Cardiac septum (tissue), 1 donor: Measurements from ENCODE around the gene SCN8A. TPM values are rescaled to one million over a fixed set of nuclear protein-coding genes. Genes with fewer than 3 reads are reported as not detected.
"Not testable (repeated sequence)": the region's sequence is repeated elsewhere in the genome, so short reads cannot be mapped to it uniquely, and the experiment has no call there.

Experiments
- DNase-seq: peaks from one replicate; pipeline ENCODE4 v3.0.0-alpha.2; 2020; ENCODE audit warnings: low spot score
- intact Hi-C: fragments of 100-400 bp; cut with DNase I; formaldehyde crosslinking; loops from one replicate; pipeline ENCODE4 v1.14.0; 2022
- total RNA-seq: library from RNA; stranded (reverse); fragmentation: NEBNext Ultra II Directional; extraction: Animal tissue kit (Norgen Biotek cat#: 25700); gene quantifications from one replicate; pipeline ENCODE4 v1.2.1, GENCODE V29; 2021
- donor health status: DM: no; HTN: no; CAD: no.

SCN8A gene
- total RNA-seq, 1 donor from 2014 or later, result 0.19 TPM

DNA sequence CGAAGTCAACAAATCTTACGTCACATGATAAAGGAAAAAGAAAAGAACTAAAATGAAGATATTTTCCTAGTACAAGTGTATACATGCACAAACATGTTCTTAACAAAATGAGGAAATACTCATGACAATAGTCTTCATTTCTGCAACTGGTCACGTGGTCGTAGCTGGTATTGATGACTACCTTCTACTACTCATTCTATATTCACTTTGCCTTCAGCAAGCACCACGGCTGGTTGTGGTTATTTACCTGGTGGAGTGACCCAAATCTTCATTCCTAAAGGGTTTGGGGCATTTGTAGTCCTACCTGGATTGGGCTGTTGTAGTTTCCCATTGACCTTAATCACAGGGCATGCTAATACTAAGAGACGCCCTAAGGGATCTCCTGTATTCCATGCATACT lies 206.3 kb downstream of the SCN8A start:
- intact Hi-C loops, result no loop called here
- DNase-seq, result no peak

DNA sequence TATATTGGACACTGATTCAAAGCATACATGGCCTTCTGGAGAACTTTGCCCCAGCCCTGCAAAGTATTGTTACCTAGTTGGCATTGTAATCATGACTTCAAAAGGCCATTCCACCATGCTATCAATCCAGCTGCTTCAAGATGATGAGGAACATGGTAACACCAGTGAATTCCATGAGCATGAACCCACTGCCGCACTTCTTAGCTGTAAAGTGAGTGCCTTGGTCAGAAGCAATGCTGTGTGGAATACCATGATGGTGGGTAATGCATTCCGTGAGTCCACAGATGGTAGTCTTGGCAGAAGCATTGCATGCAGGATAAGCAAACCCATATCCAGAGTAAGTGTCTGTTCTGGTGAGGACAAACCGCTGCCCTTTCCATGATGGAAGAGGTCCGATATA lies 207.0 kb downstream of the SCN8A start:
- intact Hi-C loops, DNase-seq: not testable (repeated sequence)

DNA sequence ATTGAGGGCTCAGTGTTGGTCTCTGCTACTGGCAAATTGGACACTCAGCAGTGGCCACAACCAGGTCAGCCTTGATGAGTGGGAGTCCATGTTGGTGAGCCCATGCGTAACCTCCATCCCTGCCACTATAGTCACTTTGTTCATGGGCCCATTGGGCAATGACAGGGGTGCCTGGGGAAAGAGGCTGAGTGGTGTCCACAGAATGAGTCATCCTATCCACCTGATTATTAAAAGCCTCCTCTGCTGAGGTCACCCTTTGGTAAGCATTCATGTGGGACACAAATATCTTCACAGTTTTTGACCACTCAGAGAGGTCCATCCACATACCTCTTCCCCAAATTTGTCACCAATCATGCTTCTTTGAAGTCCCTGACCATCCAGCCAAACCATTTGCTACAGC lies 207.5 kb downstream of the SCN8A start:
- intact Hi-C loops, result no loop called here
- no peak for DNase-seq

DNA sequence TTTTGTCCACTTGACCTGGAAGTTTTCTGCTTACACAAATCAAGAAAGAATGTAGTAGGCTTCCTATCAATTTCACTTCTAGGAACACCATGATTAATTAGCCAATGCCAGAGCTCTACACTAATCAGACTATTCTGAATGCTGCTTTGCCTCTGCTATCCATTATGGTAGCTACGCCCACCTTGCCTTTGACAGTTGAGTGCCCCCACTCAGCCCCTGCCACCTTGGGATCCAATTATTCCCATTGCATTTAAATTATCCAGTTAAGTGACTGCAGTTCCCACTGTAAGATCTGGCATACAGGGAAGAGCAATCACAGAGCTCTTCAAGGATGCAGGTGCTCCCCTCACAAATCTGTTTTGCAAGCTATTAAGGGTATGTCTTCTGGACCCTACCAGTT lies 210.0 kb downstream of the SCN8A start:
- DNase-seq, result no peak
- intact Hi-C loops, result no loop called here

DNA sequence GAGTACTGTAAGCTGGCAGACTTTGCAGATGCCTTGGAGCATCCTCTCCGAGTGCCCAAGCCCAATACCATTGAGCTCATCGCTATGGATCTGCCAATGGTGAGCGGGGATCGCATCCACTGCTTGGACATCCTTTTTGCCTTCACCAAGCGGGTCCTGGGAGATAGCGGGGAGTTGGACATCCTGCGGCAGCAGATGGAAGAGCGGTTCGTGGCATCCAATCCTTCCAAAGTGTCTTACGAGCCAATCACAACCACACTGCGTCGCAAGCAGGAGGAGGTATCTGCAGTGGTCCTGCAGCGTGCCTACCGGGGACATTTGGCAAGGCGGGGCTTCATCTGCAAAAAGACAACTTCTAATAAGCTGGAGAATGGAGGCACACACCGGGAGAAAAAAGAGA lies 215.9 kb downstream of the SCN8A start:
- intact Hi-C loops, result no loop called here

DNA sequence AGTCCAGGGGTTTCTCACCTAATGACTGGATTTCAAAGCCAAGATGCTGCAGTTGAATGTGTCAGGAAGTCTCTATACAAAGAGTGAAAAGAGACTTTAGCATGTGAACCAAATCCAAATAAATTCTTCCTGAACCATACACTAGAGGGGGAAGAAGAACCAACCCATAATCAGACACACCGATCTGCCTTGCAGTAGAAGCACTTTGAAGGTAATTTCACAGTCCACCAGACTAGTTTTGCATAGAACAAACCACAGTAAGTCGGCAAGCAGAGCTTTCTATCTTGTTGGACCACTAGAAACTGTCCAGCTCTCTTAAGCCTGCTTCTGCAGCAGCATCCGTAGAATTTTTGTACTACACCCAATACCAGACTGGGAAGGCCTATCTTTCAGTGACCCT lies 218.2 kb downstream of the SCN8A start:
- intact Hi-C loops, result no loop called here
- DNase-seq, result no peak

More for the DNA sequence above, 215.9 kb downstream of the SCN8A start:
- no peak for DNase-seq

DNA sequence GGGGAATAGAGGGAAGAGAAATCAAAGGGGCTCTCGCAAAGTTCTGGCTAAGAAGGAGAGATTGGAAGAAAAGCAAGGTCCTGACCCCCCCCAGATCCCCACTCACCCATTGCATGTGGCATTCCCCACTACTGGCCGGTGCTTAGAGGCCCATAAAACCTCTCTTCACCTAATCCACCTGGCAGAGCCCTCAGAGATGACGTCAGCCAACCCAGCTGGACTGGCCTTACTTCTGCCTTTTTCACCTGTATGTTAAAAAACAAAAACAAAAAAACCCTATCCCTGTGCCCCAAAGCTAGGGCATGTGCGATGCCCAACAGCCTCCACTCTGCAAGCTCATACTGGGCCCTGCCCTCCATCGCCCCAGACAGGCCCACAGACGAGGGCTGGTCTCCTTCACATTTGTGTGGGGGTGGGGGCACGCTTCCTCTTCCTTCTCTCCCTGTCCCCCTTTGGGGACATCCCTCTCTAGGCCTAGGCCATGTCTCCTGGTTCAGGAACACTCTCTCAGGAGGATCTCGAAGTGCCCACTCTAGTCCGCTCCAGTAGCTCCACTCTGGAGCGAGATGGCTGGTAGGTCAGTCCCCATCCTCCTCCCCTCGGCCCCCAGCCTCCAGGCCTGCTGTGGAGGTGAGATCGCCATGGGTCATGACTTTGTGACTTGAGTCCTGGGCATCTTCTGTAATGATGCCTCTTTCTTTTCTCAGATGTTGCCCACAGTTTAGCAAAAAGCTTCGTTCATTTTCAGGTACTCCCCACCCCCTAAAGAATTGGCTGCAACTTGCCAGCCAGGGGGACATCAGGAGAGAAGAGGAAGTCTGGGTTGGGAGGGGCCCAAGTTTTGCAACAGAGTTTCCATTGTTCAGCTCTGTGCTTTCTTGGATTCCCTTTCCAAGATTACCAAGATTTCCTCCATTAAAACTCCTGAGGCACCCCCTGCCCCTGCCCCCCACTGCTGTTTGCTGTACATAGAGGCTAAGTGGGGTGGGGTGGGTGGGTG lies 220.5 kb downstream of the SCN8A start:
- intact Hi-C loops, result no loop called here
- DNase-seq, result no peak

DNA sequence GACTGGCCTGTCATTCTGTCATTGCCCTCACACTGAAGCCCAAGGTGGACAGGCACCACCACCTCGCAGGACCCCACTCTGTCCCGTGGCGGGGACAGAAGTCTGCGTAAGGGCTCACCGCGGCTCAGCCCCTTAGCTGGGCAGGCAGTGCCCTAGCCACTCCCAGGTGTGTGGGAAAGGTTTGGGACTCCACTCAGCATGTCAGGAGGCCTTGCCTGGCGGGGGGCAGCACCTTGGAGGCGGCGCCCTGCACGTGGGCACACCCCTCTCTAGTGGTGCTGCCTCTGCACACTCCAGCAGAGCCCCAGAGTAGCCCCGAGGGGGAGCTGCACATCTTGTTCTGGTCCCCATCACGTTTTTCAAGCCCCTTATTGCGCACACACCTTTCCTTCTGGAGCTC lies 221.8 kb downstream of the SCN8A start:
- DNase-seq, result no peak
- intact Hi-C loops, result no loop called here

DNA sequence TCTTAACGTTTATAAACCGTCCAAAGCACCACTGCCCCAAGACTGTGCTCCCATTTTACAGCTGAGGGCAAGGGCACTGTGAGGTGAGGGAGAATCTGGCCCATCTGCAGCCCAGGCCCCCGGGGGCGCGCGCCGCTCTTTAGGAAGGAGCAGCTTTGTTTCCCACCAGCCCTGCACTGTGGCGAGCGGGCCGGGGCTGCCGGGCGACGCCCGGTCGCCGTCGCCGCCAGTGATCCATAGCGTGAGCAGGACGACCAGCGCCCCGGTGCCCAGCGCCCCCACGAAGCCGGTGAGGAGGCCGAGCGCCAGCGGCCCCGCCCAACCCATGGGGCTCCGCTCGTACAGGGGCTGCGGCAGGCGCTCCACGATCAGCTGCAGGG lies 222.9 kb downstream of the SCN8A start:
- intact Hi-C loops, result no loop called here
- DNase-seq, result no peak

DNA sequence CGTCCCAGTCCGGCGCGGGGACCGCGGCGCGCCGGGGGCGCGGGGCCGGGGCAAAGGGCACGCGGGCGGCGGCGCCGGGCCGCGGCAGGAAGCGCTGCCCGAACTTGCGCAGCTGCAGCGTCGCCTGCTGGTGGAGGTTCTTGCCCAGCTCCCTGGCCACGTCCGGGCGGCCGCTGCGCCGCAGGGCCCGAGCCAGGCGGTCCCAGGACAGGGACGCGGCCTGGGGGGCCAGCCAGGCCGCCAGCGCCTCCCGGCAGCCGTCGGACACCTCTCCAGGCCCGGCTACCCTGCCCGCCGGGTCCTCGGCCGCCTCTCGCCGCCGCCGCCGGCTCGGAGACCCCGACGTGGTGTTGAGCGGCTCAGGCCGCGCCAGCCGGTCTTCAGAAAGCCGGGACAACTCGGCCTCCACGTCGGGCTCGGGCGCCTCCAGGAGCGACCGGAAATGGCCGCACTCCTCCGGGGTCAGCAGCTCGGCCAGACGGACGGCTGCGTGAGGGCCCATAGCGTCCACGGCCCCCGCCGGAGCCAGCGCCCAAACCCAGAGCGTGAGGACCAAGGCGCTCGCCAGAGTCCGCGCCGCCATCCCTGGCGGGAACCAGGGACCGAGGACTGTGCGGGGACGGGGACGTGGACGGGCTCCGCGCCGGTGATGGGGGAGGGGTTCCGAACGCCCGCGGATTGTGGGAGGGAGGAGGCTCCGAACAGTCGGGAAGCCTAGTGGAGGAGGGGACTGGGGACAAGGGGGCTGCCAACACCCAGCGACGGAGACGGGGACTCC lies 223.5 kb downstream of the SCN8A start:
- DNase-seq, result peak; percentile 89
- intact Hi-C loops, result no loop called here

DNA sequence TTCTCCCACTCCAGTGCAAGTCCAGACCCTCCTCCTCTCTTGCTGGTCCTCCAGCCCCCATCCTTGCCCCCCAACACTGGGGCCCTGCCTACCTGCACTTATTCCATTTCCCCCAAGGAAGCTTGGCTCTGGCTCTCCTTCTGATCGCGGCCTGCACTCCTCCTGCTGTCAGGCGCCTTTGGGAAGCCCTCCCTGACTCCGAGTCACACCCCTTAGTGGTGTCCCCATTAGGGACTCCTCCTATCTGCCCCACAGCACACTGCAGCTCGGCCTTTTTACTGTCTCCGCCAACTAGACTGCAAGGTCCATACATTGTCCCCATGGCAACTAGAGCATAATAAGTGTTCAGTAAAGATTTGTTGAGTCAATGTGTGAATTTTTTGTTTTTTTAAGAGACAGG lies 224.5 kb downstream of the SCN8A start:
- intact Hi-C loops, result no loop called here
- no peak for DNase-seq

DNA sequence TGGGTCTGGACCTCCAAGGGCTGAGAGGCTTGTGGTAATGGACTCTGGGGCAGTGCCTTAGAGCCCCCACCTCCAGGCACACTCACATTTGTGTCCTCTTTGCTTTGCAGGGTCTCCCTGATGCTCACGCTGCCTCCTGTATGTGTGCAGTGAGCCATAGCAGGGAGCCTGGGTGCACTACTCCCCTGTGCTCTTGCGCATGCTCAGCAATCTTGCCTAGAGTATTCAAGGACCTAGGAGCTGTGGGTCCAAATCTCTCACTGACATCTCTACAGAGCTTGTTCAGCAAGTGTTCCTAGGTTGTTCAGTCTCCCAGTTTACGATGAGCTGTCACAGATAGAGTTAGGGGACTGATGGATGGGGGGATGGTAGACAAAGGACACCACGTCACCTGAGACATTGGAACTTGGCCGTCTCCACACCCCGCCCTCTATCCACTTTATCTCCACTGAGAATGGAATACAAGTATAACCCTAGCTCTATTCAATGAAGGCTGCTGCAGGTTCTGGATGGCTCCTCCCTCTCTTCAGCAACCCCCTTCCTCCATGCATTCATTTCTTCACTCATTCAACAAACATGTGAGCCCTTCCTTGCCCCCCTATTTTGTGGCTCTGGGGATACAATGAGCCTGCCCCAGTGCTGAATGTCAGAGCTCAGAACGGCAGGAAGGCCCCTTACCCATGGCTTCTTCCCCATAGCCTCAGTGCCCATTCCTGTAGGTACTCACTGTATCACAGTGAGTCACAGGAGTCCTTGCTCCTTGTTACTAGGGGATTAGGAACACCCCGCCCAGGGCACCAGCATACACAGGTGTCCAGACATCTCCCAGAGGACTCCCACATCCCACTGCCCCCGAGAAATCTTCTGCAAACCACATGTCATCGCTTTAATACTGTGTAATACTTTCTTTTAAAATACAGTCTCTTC lies 226.3 kb downstream of the SCN8A start:
- DNase-seq, result no peak
- intact Hi-C loops, result no loop called here

DNA sequence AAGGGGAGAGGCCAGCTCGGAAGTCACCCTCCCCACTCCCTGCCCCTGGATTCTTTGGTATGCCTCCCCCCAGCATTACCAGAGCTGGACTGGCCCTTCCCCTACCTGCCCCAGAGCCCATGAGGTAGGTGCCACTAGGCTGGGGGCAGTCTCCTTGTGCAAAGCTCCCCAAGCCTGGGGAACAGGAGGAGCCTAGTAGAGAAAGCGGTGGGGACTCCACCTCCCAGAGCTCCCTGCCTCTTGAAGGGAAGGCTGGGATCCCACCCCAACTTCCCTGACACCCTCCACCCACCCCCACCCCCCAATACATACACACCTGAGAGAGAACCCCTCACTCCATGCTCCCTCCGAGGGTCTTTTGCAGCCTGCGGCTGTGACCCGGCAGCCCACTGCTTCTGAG lies 227.1 kb downstream of the SCN8A start:
- DNase-seq, result no peak
- intact Hi-C loops, result no loop called here

DNA sequence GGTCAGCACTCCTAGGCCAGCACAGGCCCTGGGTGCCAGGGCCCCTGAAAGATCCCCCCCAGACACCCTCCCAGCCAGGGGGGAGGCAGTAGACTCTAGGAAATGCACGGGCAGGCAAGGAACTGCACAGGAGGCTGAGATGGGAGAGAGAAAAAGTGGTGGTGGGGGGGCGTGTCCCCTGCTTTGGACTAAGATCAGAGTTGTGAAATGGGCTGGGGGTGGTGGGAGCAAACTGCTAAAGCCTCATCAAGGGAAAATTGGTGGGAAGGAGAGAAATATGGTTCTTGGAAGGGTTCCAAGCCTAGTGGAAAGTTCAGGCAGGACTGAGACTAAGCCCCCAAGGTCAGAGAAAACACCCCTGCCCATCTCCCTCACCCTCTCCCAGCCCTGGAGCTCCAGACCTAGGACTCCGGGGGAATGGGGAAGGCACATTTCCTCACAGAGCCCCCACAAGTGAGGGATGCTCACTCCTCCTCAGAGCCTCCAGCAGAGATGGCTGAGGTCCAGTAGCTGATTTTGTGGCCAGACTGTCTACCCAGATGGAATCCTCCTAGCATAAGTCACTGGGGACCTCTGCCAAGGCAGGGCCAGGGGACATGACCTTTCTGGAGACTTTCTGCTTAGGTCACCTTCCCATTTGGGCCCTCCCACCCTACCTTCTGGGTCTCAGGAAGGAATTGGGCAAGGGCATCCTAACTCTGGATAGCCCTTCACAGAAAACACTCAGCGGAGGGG lies 227.7 kb downstream of the SCN8A start:
- DNase-seq, result no peak
- intact Hi-C loops, result no loop called here

DNA sequence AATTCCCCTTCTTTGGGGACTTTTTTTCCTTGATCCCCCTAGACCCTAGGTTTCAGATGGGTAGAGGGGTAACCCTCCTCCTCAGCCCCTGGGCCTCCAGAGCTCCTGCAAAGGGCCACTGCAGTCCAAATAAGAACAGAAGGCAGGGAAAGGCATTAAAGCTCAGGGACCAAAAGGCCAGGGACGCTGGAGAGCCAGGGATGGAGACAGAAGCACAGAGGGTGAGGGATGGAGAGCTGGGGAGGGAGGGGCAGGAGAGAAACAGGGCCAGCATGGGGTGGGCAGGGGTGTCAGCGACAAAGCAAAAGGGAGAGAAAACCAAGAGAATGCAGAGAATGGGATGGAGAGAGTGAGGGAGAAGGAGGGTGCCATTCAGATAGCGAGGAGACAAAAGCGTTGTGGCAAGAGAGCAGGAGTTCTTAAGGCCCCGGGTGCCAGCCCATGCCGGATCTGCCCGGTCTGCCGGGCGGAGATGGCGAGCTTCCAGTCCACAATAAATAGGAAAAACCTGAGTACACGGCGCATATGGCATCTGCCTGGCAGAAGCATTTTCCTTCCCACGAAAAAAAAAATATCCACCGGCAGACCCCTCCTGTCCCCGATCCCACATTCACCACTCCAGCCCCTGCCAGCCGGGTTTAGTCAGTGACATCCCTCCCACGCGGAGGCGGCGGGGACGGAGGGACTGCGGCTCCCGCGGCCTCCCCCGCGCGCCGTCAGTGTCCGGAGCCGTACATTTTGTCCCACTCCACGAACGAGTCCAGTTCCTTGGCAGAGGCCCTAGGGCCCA lies 228.9 kb downstream of the SCN8A start:
- DNase-seq, result no peak
- intact Hi-C loops, result loop anchor here (5.0 to 10.0 kb wide), 2 partner anchors 55 to 398 kb away; partner anchors contain the start of gene SLC4A8

DNA sequence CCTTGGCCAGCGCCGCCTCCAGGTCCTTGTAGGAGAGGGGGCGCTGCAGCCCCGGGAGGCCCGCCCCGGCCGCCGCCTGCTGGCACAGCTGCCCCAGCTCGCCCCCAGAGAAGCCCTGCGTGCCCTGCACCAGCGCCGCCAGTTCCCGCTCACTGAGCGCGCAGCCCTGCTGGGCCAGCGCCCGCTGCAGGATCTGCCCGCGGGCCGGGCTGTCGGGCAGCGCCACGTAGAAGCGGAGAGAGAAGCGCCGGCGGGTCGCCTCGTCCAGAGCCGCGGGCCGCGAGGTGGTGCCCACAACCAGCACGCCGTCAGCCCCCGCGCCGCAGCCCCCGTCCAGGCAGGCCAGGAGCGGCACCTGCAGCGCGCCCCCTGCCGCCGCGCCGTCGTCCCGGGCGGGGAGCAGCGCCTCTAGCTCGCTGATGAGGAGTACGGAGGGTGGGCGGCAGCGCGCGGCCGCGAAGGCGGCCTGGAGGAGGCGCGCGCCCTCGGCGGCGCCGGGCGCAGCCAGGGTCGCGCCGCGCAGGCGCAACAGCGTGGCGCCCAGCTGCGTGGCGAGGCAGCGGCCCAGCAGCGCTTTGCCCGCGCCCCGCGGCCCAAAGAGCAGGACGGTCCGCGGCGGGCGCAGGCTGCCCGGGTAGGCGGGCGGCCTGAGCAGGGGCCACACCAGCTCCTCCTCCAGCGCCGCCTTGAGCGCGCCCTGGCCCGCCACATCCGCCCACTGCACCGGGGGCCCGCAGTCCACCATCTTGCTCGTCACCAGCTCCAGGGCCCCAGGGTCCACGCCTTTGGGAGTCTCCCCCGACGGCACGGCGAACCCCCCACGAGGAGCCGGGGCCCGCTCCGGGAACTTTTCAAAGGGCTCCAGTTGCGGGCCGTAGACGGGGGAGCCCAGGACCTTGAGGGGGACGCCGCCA lies 229.8 kb downstream of the SCN8A start:
- no peak for DNase-seq
- intact Hi-C loops, result loop anchor here (5.0 to 10.0 kb wide), 2 partner anchors 54 to 398 kb away; partner anchors contain the start of gene SLC4A8
